SK-N-MC (cell line): ENCODE measurements around the gene SSC4D.
"Not testable (repeated sequence)": the region's sequence is repeated elsewhere in the genome, so short reads cannot be mapped to it uniquely, and the experiment has no call there.

Experiments used
- EZH2 ChIP-seq: fragments of 200-600 bp; sonication (generic); IDR thresholded peaks from one replicate; pipeline ENCODE4 v1.6.1; 2017; ENCODE audit warnings: antibody characterized with exemption
- POLR2AphosphoS5 ChIP-seq: IDR thresholded peaks from 2 replicates; pipeline ENCODE4 v1.6.1; 2012; ENCODE audit warnings: mild to moderate bottlenecking, low read depth, low read length, borderline replicate concordance

GRCh38 chr7:76457017-76457416 lies 47.5 kb upstream of the SSC4D start:
- not testable (repeated sequence) for TF ChIP-seq POLR2AphosphoS5, EZH2
